SK-N-SH (cell line): Measurements from ENCODE around the gene CDS2.

Experiments
- FOXJ3 ChIP-seq: sonication (generic); formaldehyde crosslinking; IDR thresholded peaks from 2 replicates; pipeline ENCODE4 v1.5.1; 2020; ENCODE audit warnings: mild to moderate bottlenecking, missing genetic modification reagents
- MXI1 ChIP-seq: IDR thresholded peaks from 2 replicates; pipeline ENCODE4 v1.6.1; 2012; ENCODE audit warnings: mild to moderate bottlenecking, low read depth, low read length, improper control_type of control experiment
- NRF1 ChIP-seq: IDR thresholded peaks from 2 replicates; pipeline ENCODE4 v1.6.1; 2012; ENCODE audit warnings: low read depth, mild to moderate bottlenecking, low read length
- POLR2AphosphoS5 ChIP-seq: IDR thresholded peaks from 2 replicates; pipeline ENCODE4 v1.6.1; 2012; ENCODE audit warnings: low read depth, low read length
- TEAD4 ChIP-seq: IDR thresholded peaks from 2 replicates; pipeline ENCODE4 v1.4.0; 2012; ENCODE audit warnings: mild to moderate bottlenecking, borderline replicate concordance; ENCODE audit not compliant: insufficient read depth
- TF ChIP-seq, protein P1 (sequence below): IDR thresholded peaks from 2 replicates; pipeline ENCODE4 v1.4.0; 2012; ENCODE audit warnings: low read depth, borderline replicate concordance
- TF ChIP-seq, protein P2 (sequence below): fragments of 200-600 bp; sonication (generic); IDR thresholded peaks from 2 replicates; pipeline ENCODE4 v1.6.1; 2017; ENCODE audit warnings: antibody characterized with exemption, mild to moderate bottlenecking, moderate library complexity

DNA sequence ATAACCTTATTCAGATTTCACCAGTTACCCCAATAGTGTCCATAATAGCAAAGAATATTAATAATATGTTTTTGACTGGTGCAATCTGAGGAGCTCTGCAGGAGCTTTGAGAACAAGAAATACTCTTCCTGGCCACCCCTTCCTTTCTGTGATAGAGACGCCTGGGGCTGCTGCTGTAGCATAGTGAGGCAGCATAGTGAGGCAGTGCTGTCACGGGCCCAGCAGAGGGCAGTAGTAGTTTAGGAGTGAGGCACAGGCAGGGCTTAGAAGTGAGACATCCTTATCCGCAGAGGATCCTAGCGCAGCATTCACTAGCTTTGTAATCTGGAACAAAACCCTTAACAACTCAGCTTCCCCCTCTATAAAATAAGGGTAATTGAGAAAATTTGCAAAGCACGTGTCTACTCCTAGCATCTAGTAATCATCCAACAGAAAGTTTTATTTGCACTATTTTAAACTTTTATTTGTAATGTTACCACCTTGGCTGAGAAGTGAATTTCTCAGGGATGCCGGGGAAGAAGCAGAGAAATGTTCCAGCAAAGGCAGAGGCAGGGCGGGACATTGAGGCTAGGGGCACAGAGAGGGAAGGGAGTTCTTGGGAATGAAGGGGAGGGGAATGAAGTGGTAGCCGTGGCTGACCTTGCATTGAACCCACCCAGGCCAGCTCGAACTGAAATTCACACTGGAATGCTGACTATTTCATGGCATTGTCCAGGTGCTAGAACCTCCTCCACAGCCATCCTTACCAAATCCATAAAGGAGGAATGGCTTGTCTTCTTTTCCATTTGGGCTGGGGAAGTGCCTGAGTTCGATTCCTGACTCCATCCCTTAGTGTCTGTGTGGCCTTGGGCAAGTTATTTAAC, 78.8 kb downstream of the CDS2 start:
- TF ChIP-seq NRF1 (no peak), MXI1 (no peak), TEAD4 (no peak), POLR2AphosphoS5 (no peak), FOXJ3 (CRISPR knock-in tag) (no peak)
- TF ChIP-seq, protein P1, sequence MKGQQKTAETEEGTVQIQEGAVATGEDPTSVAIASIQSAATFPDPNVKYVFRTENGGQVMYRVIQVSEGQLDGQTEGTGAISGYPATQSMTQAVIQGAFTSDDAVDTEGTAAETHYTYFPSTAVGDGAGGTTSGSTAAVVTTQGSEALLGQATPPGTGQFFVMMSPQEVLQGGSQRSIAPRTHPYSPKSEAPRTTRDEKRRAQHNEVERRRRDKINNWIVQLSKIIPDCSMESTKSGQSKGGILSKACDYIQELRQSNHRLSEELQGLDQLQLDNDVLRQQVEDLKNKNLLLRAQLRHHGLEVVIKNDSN: no peak
- TF ChIP-seq, protein P2, sequence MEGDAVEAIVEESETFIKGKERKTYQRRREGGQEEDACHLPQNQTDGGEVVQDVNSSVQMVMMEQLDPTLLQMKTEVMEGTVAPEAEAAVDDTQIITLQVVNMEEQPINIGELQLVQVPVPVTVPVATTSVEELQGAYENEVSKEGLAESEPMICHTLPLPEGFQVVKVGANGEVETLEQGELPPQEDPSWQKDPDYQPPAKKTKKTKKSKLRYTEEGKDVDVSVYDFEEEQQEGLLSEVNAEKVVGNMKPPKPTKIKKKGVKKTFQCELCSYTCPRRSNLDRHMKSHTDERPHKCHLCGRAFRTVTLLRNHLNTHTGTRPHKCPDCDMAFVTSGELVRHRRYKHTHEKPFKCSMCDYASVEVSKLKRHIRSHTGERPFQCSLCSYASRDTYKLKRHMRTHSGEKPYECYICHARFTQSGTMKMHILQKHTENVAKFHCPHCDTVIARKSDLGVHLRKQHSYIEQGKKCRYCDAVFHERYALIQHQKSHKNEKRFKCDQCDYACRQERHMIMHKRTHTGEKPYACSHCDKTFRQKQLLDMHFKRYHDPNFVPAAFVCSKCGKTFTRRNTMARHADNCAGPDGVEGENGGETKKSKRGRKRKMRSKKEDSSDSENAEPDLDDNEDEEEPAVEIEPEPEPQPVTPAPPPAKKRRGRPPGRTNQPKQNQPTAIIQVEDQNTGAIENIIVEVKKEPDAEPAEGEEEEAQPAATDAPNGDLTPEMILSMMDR: peak; percentile 96
